Sigmoid colon (tissue), 4 donors: ENCODE data around the gene FAM186B.

ENCODE experiments used
- CTCF ChIP-seq, 4 experiments: fragments of 450-650 bp in 3 of 4; fragments of 200-600 bp in 1 of 4; IDR thresholded peaks; one replicate each; pipeline ENCODE4 v1.5.1; 2016 to 2019; ENCODE audit warnings: antibody characterized with exemption in 4 of 4, mild to moderate bottlenecking in 3 of 4, moderate library complexity in 2 of 4
- EP300 ChIP-seq, 4 donors: sonication (generic); formaldehyde crosslinking; IDR thresholded peaks; one replicate each; pipeline ENCODE4 v1.6.1; 2017; ENCODE audit warnings: antibody characterized with exemption in 4 of 4
- POLR2A ChIP-seq, 2 donors: fragments of 450-650 bp; IDR thresholded peaks; one replicate each; pipeline ENCODE4 v1.6.1; 2016; ENCODE audit warnings: antibody characterized with exemption in 2 of 2, mild to moderate bottlenecking in 2 of 2, moderate library complexity in 2 of 2
- POLR2AphosphoS5 ChIP-seq, 4 donors: sonication (generic); formaldehyde crosslinking; IDR thresholded peaks; one replicate each; pipeline ENCODE4 v1.6.1; 2017; ENCODE audit warnings: antibody characterized with exemption in 4 of 4

GRCh38 chr12:49558526-49558925 lies 46.9 kb downstream of the FAM186B start:
- TF ChIP-seq CTCF (IDR thresholded peaks at IDR 0.05) (no peak), POLR2AphosphoS5 (IDR thresholded peaks at IDR 0.05) (no peak), EP300 (IDR thresholded peaks at IDR 0.05) (no peak), POLR2A (IDR thresholded peaks at IDR 0.05) (no peak)
